ENCODE measurements around the gene GFRA1.

GRCh38 chr10:116109481-116109880 lies 163.5 kb downstream of the GFRA1 start:
- TF ChIP-seq EZH2phosphoT487 (IDR thresholded peaks at IDR 0.05; ENCODE audit: borderline replicate concordance, low read depth) (no peak), CTCF (IDR thresholded peaks at IDR 0.05) (no peak), REST (IDR thresholded peaks at IDR 0.05; ENCODE audit: low read depth, low read length) (no peak)

All from SK-N-SH (cell line).